Astrocyte of the spinal cord (primary cell): ENCODE measurements around the gene CTAGE1.

Source experiments
- DNase-seq: peaks from one replicate; pipeline ENCODE4 v3.0.0; 2011; ENCODE audit warnings: low read depth, low spot score
- H3K4me3 ChIP-seq: 2 replicates; pipeline ENCODE4 v1.5.1; 2011; ENCODE audit warnings: low read depth, mild to moderate bottlenecking, low read length, moderate library complexity
- in situ Hi-C: cut with HindIII; loops from 2 replicates; pipeline ENCODE4 v1.10.0; 2017; ENCODE audit warnings: low sequenced_read_pairs
- TF ChIP-seq, protein P1 (sequence below): IDR thresholded peaks from 2 replicates; pipeline ENCODE4 v1.5.1; 2012; ENCODE audit warnings: low read depth, mild to moderate bottlenecking, low read length, inconsistent platforms

The CTAGE1 gene

GRCh38 chr18:22410126-22410525 is 7.6 kb downstream of the CTAGE1 start:
- in situ Hi-C loops: no loop called here
- no peak for DNase-seq
- H3K4me3 ChIP-seq: no peak overlapping the region
- TF ChIP-seq, protein P1, sequence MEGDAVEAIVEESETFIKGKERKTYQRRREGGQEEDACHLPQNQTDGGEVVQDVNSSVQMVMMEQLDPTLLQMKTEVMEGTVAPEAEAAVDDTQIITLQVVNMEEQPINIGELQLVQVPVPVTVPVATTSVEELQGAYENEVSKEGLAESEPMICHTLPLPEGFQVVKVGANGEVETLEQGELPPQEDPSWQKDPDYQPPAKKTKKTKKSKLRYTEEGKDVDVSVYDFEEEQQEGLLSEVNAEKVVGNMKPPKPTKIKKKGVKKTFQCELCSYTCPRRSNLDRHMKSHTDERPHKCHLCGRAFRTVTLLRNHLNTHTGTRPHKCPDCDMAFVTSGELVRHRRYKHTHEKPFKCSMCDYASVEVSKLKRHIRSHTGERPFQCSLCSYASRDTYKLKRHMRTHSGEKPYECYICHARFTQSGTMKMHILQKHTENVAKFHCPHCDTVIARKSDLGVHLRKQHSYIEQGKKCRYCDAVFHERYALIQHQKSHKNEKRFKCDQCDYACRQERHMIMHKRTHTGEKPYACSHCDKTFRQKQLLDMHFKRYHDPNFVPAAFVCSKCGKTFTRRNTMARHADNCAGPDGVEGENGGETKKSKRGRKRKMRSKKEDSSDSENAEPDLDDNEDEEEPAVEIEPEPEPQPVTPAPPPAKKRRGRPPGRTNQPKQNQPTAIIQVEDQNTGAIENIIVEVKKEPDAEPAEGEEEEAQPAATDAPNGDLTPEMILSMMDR: no peak

GRCh38 chr18:22409445-22409844 is 8.3 kb downstream of the CTAGE1 start:
- DNase-seq: no peak
- no peak overlapping the region for H3K4me3 ChIP-seq
- in situ Hi-C loops: no loop called here
- TF ChIP-seq, protein P1: no peak

GRCh38 chr18:22408059-22408458 is 9.7 kb downstream of the CTAGE1 start:
- H3K4me3 ChIP-seq: no peak overlapping the region
- no peak for DNase-seq
- TF ChIP-seq, protein P1: peak; percentile 17
- in situ Hi-C loops: no loop called here

- in situ Hi-C loops: no loop called here
- DNase-seq: no peak
- H3K4me3 ChIP-seq: no peak overlapping the region
- TF ChIP-seq, protein P1: no peak
These were observed 12.6 kb downstream of the CTAGE1 start for GRCh38 chr18:22405142-22405541.

DNA sequence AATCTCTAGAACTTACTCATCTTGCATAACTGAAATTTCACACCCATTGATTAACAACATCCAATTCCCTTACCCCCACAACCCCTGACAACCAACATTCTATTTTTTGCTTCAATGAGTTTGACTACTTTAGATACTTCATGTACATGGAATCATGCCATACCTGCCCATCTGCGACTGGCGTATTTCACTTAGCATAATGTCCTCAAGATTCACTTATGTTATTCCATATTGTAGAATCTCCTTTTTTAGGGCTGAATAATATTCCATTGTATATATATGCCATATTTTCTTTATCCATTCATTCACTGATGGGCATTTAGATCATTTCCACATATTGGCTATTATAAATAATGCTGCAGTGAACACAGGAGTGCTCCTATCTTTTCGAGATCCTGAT is 13.8 kb downstream of the CTAGE1 start:
- no peak for DNase-seq
- no peak overlapping the region for H3K4me3 ChIP-seq
- TF ChIP-seq, protein P1: no peak
- in situ Hi-C loops: no loop called here

GRCh38 chr18:22399949-22400348 is 17.8 kb downstream of the CTAGE1 start:
- TF ChIP-seq, protein P1: no peak
- in situ Hi-C loops: no loop called here
- DNase-seq: no peak
- H3K4me3 ChIP-seq: no peak overlapping the region

- TF ChIP-seq, protein P1: no peak
- no peak for DNase-seq
- H3K4me3 ChIP-seq: no peak overlapping the region
- in situ Hi-C loops: no loop called here
These were observed 19.3 kb downstream of the CTAGE1 start for GRCh38 chr18:22398464-22398863.
